GM19351 (cell line): ENCODE results near the gene SKIDA1.

ENCODE experiments used
- ATAC-seq: cut with Tn5 transposase; IDR thresholded peaks from one replicate; pipeline ENCODE4 v1.9.1; 2021; ENCODE audit warnings: mild to moderate bottlenecking, moderate library complexity; ENCODE audit not compliant: unreplicated experiment

Gene SKIDA1

GRCh38 chr10:21502348-21502740 is 23.1 kb downstream of the SKIDA1 start:
- no peak for ATAC-seq

DNA sequence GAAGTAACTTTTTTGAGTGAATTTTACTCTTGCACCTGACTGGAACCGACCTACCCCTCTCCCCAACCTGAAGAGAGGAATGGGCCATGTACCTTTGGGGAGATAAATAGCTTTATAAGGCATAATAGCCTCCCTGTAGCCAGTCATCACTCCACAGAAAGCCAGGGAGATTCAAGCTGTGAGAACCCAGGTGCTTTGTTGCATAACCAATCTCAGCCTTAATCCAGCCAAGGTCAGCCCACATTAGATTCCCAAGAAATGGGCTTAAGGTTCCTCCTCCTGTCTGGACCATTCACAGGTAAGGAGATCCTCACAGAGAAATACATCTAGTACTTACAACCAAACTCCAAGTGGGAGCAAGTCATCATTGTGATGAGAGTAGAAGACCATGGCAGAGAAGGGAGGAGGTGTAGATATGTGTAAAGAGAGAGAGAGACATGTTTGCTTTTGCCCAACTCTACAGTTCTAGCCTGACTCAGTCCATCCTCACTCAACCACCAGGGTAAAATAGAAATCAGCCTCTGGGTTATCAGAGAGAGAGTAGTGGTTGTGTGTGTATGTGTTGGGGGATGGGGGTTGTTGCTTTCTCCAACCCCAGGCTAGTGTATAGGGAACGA is 23.6 kb downstream of the SKIDA1 start:
- no peak for ATAC-seq

DNA sequence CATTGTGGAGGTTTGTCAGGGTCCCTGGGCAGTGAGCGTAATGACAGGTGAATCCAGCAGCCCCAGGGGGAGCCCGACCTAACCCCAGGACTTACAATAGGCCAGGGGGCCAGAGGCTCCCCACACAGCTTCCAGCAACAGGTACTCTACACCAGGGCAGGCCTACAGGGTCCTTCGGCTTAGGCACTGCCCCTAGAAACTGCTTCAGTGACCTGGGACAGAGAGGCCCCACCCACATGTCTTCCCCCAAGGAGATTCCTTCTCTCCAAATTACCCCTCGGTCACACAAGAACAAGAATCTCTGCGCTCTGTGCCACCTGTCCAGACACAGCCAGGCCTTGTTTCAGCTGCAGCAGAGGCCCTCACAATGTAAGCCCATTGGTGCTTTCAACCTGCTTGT is 24.4 kb downstream of the SKIDA1 start:
- ATAC-seq = no peak

GRCh38 chr10:21500578-21500910 is 24.9 kb downstream of the SKIDA1 start:
- no peak for ATAC-seq

DNA sequence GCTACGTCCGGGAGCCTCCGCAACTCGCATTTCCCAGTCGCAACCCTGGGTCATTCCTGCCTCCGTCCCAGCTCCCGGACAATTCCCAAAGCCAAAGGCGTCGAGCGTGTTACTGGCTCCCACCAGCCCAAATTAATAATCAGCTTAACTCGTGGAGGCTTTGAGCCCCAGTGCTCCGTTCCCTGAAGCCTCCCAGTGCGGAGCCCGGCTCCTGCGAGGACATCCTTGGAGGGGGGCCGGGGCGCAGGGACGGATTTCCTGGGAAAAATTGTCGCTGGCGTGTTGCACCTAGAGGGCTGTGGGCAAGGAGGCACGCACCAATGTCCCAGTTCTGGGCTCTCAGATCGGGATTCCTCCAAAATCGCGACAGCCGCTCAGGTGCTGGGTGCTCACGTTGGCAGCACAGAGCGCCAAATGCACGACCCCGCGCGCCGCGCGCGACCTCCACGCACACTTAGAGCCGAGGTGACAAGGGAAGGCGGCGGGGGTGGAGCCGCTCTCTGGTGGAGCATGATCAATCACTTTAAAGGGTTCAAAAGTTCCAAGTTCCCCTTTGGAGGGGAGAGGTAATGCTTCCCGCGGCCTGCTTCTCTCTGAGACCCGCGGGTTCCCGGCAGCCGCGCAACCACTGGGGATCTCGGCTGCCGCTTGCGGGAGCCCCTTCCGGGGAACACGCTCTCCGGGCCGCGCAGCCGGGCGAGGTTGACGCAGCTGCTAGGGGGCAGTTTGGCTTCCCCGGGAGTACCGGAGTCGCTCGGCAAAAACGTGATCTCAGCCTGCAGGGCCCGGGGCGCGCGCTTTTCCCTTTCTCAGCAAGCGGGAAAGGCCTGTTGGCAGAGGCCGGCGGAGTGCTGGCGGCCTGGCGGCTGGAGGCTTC is 25.5 kb downstream of the SKIDA1 start:
- no peak for ATAC-seq

DNA sequence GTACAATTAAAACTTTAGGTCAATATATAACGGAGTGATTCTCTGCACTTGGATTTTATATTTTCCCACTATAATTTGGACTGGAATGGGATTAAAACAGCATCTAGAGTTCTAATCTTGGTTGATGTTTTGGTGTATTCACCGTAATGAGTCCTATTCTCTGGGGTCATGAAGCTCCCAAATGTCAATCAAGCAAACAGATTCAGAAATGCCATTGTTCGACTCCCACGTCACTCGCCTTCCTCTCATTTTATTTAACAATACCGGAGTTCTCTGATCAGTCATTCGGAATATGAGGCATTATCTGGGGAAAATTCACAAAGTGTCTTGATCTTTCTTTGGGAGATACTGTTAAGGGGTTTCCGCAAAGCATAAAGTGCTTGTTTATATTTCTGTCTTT is 26.5 kb downstream of the SKIDA1 start:
- no peak for ATAC-seq

GRCh38 chr10:21498377-21498776 is 27.1 kb downstream of the SKIDA1 start:
- no peak for ATAC-seq

GRCh38 chr10:21497177-21497807 is 28.2 kb downstream of the SKIDA1 start:
- no peak for ATAC-seq

DNA sequence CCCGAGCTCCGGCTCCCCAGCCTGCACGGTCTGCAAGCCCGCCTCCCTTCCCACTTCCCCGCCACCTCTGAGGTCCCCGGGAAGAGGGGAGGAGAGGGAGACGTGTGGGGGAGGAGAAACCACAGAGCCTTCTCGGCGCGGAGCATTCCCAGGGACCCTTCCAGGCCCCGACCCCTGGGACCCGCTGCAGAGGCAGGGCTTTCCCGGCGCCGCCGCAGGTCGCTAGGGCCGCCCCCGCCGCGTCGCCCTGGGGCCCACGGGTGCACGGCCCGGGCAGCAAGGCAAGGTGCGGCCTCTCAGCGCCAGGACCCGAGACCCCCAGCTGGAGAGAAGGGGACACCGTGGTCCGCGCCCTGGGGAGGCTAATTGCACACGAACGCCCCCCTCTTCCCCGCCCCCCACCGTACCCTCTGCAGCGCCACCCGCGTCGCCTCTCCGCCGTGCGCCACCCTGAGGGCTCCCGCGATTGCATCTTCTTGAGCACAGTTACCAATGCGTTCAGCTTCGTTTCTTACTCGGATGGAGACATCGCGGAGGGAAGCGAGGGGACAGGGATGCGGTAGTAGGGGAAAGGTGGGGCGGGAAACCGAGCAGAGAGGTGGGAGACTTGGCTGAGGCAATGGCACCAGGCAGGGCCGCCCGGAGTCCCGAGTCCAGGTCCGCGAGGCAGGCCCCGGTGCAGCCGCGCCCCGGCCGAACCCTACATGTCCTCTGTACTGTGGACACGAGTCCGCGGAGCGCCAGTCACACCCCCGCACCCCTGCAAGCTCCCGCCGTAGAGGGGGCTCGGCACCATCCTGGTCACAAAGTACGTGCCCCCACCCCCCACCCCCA is 28.9 kb downstream of the SKIDA1 start:
- peak; percentile 60 for ATAC-seq

GRCh38 chr10:21495752-21496342 is 29.6 kb downstream of the SKIDA1 start:
- ATAC-seq = peak; percentile 73

DNA sequence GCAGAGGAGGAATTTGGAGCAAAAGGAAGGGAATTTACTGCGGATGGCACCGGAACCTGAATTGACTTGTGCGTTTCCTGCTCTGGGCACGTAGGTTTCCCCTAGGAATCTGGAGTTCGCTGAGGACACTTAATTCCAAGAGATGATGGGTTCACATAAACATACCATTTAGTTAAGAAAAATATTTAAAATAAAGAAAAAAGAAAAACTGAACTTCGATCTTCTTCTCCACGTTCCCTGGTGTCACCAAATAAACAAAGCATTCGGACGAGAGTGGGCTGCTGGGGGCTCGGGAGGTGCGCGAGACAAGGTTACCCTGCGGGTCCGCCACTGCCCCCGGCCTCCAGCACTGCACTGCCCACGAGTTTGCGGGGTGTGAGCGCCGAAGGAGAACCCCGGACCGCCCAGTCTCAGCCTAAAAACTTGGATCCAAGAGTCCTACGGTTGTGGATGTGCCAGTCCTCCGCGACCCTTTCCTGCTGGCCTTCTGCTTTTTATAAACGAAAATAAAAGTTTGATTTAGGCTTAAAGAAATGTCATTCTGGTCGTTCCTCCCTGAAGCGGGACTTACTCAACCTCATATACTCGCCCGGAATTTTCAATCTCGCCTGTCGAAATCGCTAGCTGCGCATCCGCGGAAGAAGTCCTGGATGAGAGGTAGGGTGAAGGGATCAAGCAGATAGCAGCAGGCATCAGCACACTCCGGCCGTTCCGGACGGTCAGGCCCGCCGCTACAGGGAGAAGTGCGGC is 30.3 kb downstream of the SKIDA1 start:
- ATAC-seq = peak; percentile 6

GRCh38 chr10:21494191-21495001 is 31.1 kb downstream of the SKIDA1 start:
- ATAC-seq = no peak

- ATAC-seq = no peak
Measured at GRCh38 chr10:21493784-21494183, 31.7 kb downstream of the SKIDA1 start.

DNA sequence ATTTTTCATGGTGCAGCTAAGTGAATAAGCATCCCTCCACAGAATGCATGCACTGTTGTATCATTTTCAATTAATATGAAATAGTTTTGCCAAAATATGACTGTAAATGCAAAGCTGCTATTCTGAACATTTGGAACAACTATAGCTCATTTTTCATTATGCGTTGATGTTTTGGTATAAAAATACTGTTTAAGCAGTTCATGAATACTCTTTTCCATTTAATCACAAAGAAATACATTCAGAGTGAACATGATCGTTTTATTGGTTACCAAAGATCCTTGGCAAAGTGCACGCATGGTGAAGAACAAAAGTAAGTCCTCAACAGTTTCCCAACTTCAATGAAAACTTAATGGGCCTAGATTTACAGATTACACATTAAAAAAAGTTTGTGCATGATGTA is 33.1 kb downstream of the SKIDA1 start:
- ATAC-seq = no peak

GRCh38 chr10:21490711-21491105 is 34.8 kb downstream of the SKIDA1 start:
- ATAC-seq = no peak

DNA sequence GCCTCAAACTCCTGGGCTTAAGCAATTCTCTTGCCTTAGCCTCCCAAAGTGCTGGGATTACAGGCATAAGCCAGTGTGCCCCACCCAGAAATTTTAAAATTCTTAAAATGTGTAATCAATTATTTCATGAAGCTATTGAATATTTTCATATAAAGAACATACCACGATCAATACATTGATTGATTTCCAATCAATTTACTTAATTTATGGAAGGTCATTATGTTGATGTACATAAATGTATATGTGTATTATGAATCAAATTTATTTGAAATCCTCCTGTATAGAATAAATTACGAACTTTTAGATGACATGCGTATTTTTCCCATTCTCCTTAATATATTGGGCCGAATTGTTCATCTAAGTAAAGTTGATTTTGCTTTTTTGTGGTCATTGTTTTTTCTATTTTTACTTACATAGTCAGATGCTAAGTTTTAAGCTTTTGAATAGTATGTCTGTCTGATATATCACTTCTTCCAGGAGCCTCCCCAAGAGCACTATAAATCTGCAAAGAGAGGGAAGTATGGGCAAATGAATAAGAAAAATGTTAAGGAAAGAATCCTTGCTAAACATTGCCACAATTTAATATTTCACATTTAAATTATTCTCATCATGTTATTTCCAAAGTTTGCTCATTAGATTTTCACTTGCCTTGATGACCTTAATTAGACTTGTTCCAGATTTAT is 35.3 kb downstream of the SKIDA1 start:
- ATAC-seq = no peak

DNA sequence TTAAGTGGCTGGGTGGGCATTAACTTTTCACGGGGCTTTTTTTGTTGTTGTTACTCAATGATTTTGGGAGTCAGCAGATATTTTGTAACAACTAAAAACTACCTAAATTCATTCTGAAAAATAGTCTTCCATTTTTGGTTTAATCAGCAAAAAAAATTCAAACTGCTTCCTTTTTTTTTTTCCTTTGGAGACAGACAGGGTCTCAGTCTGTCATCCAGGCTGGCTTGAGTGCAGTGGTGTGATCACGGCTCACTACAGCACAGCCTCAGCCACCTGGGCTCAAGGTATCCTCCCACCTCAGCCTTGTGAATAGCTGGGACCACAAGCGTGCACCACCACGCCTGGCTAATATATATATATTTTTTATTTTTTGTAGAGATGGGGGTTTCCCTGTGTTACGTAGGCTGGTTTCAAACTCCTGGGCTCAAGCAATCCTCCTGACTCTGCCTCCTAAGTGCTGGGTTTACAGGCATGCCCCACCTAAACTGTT is 36.5 kb downstream of the SKIDA1 start:
- ATAC-seq = no peak

- ATAC-seq = no peak
Measured at GRCh38 chr10:21488246-21488956, 37.1 kb downstream of the SKIDA1 start.
